CD4-positive, alpha-beta T cell treated with Interleukin-15 for 4 hours (primary cell): Measurements from ENCODE around the gene MICAL3.
"Not testable (repeated sequence)": the region's sequence is repeated elsewhere in the genome, so short reads cannot be mapped to it uniquely, and the experiment has no call there.

Experiments used
- DNase-seq: peaks from one replicate; pipeline ENCODE4 v3.0.0-alpha.2; 2020; ENCODE audit warnings: low spot score

The MICAL3 gene

DNA sequence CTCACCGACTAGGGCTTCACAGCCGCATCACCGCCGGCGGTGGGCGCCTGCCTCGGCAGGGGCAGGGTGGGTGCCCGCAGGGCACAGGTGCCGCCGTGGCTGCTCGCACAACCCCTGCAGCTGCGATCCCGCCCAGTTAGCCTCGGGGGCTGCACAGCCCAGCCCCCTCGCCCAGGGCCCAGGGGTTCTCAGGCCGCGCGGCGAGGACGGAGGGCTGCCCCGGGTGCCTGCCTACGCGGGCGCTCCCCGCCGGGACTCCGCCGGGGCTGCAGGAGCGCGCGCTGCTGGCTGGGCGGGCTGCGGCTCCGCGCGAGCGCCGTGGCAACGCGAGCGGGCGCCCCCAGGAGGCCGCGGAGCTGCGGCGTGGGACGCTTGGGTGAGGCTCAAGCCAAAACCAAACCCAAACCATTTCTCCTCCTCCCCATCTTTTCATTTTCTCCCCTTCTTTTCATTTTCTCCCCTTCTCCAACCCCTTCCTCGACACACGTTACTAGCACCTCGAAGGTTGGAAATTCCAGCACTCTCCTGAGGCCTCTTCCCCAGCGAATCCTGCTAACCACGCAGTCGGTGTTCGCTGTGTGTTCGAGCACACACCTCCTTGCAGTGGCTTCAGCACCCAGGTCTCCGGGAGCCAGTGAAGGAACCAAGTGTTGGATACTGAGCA, at the start of gene MICAL3:
TSS of gene MICAL3 (minus strand) at position 286 of the 664 bp plus-strand sequence. CDS start 117,749 bp downstream, outside the sequence.
- DNase-seq = peak; percentile 50

DNA sequence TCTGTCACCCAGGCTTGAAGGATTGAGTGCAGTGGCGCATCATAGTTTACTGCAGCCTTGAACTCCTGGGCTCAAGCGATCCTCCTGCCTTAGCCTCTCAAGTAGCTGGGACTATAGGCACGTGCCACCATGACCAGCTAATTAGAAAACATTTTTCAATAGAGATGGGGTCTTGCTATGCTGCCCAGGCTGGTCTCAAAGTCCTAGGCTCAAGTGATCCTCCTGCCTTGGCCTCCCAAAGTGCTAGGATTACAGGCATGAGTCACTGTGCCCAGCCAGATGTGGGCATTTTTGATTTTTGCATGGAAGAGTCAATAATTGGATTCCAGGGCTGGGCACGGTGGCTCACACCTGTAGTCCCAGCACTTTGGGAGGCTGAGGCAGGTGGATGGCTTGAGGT, 49.6 kb upstream of the MICAL3 start:
- not testable (repeated sequence) for DNase-seq

DNA sequence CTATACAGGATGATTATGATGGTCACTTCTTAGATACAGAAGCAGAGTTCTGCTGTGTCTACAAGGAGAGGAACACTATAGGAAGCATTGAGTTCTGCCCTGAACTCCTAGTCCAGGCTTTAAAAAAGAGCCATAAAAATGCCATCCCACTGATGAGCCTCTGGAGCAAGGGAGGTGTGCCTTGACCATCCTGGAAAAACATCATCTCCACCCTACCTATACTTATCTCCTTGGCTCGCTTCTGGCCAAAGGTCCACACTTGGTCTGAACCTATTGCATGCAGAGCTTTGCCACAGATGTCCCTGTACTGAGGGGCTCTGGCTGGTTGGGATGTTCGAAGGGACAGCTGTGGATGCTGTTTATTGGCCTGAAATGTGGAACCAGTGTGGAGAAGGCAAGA, 49.1 kb upstream of the MICAL3 start:
- DNase-seq = no peak

GRCh38 chr22:18071968-18072310, 47.6 kb upstream of the MICAL3 start:
- no peak for DNase-seq

DNA sequence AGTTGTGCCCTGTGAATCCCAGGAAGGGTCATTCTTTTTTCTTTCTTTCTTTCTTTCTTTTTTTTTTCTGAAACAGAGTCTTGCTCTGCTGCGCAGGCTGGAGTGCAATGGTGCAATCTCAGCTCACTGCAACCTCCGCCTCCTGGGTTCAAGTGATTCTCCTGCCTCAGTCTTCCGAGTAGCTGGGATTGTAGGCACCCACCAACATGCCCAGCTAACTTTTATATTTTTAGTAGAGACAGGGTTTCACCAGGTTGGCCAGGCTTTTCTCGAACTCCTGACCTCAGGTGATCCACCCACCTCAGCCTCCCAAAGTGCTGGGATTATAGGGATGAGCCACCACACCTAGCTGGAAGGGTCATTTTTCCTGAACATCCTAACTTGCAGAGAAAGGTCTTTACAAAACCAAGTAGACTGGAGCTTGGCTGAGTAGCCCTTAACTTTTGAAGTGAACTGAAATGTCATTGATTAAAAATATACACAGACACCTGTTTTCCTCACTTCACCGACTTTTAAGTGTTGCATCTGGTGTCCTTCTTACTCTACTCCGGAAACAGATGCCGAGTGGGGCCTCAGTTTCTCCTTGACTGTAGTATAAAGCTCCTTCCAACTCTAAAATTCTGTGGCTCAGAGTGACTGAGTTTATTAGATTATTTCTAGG, 47.1 kb upstream of the MICAL3 start:
- not testable (repeated sequence) for DNase-seq

DNA sequence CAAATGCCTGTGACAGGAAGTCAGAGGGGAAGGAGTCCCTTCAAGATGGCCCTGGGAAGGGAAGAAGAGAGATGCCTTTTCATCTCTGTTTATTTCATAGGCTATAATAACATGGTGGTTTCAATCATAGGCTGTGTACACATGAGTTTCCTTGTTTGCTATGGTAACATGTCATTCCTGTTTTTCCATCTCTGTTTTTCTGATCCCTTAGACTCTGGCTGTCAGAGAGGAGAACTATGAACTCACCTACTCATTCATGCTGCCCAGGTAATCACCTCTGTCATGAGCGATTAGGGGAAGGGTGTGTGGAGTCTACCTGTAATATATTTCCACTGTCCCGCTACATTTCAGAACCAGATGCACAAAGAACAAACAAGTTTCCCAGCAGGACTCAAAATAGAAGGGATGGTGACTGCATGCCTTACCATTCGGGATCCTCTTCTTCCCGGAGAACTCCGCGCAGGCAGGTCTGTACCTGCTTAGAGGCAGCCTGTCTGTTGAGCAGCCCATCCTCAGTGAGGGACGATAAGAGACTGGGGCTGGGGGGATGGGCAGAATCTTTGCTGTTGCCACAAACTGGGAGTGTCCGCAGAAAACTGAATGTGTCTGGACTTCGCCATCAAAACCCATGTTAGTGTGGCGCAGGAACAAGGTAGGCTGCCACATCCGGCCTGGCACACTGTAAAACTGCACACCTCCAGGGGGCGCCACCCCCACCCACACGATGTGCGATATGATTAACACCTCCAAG, 46.4 kb upstream of the MICAL3 start:
- no peak for DNase-seq

DNA sequence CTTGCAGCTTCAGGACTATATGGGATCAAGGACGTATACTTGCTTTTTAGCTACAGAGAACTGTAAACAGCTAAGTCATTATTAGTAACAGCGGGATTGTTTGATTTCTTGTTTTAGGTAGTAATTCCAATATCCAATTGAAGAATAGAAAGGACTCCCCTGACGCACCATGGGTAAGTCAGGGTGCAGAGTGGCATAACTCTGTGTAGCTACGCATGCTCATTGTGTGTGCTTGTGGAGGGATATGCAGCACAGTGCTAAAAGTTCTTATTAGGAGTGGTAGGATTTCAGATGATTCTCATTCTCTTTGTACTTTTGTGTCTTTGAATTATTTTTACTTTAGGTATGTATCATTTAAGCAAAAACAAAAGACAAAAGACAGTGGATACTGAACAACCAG, 45.7 kb upstream of the MICAL3 start:
- DNase-seq = no peak

DNA sequence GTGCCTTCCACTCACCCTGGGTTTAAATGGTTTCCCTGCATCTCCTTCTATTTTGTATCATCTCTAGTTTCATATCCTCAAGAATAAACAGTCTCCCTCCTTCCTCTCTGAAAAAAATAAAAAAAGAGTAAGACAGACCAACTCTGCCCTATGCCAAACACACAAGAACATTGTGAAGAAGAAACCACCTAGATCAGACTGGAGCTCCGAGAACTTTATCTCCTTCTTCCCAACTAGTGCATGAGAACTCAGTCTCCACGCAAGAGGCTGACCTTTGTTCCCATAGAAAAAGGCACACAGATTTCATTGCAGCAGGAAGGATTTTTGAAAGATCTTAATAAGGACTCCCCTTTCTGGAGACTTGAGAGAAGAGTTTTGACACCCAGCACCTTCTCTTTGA, 44.7 kb upstream of the MICAL3 start:
- no peak for DNase-seq

DNA sequence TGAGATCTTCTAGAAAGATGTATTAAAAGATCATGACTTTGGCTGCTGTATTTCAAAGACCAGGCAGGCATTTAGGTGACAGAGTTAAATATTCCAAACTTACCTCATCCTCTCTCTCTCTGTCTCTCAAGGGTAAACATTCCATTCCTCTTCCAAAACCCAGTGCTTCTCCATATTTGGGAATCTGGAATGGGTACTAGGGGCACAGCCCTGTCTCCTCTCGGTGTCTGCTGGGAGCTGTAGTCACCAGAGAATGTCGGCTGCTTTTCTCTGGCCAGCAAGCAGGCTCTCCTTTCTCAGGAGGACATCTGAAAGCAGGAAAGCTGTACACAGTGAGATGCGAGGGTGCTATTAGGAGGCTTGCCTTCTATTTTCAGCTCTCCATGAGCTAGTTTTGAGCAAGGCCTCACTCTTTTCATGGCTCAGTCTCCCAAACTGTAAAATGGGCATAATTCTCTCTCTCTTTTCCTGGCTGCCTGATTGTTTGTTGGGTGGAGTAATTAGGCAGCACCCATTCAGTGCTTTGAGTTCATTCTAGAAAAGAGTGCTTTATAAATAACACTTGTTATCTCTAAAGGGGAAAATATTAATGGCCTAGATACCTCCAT, 44.1 kb upstream of the MICAL3 start:
- no peak for DNase-seq

- DNase-seq = no peak
These were observed 43.4 kb upstream of the MICAL3 start for GRCh38 chr22:18067548-18068341.

DNA sequence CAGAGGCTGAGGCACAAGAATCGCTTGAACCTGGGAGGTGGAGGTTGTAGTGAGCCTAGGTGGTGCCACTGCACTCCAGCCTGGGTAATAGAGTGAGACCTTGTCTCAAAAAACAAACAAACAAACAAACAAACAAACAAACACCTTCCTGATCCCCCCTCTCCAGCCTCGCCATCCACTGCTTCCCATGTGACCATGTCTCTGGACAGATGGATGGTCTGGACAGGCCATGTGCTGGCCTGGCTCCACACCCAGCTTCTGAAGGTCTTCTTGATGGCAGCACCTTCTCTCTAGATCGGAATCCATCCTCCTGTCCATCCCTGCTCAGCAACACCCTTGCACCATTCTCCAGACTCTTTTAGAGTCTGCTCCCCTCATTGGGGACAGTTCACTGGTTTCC, 42.8 kb upstream of the MICAL3 start:
- no peak for DNase-seq

DNA sequence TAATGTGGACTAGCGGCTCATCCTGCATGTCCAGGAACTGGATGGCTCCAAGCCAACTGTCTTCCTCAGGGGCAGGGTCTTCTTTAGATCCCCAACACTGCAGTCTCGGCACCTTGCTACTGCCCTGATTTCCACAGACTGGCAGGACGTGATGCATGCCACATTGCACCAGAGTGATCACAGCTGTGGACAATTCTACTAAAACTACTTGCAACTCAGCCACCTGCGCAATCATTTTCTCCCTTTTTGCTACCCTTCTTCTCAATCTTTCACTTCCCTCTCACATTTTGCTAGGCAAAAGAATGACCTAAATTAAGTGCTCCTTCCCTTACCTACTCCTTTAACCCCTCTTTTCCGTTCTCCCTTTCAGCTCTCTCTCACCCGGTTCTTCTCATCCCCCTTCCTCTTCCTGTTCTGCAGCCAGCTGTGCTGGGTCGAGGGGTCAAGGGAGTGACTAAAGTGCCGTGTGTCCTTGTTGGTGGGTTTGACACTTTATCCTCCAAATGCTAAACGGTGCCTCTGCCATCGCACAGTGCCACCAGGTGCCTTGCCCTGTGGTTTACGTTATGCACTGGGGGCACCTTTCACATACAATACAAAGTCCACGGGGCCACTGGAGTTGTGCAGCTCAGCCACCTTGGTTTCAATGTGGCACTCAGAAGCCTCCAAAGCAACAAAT, 42.0 kb upstream of the MICAL3 start:
- no peak for DNase-seq

DNA sequence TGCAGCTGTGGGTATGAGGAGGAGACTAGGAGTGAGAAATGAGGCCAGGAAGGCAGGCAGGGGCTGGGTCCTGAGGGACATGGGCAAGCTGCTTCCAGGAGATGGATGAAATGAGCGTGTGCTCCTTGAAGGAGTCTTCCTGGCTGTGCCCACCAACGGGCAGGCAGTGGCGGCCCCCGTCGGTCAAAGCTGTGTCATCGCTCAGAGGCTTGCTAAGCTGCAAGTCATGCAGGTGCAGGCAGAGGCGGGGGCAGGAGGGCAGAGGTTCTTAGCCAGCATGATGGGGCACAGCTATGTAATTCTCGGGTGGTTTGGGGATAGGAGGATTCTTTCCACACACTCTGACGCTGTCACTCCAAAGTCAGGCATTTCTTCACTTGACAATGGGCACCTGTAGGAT, 40.9 kb upstream of the MICAL3 start:
- no peak for DNase-seq

- DNase-seq = no peak
These were observed 40.3 kb upstream of the MICAL3 start for GRCh38 chr22:18064636-18065035.

DNA sequence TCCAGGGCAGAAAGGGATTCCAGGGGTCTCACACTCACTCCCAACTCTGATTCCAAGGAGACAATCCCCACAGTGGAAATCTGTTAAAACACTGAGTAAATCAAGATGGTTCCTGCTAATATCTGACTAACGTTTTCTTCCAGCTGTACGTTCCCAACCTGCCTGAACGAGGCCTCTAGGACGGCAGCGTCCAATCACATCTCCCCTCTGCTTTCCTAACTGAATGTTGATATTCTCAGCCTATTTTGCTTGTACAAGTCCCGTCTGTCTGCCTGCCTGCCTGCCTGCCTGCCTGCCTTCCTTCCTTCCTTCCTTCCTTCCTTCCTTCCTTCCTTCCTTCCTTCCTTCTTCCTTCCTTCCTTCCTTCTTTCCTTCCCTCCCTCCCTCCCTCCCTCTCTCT, 39.4 kb upstream of the MICAL3 start:
- DNase-seq = not testable (repeated sequence)

DNA sequence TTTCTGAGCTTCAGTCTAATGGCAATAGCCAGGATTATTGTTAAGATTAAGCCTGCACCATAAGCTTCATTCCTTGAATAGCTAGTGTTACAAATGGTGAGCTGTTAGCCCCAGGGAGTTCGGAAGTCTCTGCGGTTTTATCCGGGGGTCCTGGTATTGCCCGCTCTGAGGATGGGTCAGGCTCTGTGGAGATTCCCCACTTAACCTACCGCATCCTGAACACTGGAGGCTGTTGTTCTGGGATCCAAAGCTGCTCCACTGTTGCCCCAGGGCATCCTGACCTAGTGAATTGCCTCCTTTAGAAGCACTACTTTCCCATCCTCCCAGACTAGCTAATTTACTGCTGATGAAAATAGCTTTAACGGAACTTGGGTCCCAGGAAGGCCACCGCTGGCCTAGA, 38.9 kb upstream of the MICAL3 start:
- DNase-seq = no peak

- no peak for DNase-seq
These were observed 38.1 kb upstream of the MICAL3 start for GRCh38 chr22:18062421-18062820.

DNA sequence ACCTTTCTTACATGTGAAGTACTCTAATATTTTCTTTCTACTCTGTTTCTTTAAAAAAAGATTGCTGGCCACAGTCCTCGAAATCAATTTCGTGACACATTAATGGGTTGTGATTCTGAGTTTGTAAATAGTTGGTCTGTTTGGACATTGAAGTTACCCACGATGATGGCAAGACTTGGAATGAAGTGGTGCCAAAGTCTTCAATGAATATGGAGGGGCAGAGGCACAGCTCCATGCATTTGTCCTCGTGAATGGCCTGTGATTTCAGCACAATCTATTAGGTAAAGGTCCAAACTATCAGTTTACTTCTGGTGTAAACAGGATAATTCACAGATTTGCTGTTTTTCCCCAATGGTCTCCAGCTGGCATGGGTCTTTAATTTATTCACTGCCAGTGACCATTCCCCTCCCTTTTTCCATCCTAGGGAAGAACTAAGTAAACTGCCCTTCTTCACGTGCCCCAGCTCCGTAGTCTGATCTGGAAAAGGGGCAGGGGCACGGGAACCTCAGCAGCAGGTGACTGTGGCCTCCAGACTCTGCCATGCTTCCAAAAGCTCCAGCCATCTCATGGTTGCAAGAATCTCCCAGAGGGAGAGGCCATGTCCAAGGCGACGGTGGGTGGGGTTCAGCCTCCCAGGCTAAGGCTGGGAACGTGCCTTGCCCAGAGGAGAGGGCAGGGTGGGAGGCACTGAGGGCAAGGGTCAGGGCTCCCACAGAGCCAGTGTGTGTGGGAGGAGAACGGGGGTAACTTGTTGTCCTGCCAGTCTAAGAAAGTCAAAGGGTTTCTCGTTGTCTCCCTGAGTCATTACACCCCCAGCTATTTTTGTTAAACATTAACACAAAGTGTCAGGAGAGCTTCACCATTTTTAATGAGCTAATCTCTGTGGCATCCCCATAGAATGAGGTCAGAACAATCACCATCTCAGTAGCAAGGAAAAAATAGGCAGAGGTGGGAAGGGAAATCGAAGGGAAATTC, 36.6 kb upstream of the MICAL3 start:
- no peak for DNase-seq

DNA sequence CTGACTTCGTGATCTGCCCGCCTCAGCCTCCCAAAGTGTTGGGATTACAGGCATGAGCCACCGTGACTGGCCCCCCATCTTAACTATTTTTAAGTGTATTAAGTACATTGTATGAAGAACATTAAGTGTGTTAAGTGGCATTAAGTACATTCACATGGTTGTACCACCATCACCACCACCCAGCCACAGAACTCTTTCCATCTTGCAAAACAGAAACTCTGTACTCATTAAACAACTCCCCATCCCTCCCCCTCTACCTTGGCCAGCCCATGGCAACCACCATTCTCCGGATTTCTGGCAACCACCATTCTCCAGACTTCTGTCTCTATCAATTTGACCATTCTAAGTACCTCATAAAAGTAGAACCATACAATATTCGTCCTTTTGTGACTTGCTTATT, 35.6 kb upstream of the MICAL3 start:
- no peak for DNase-seq

- no peak for DNase-seq
These were observed 35.1 kb upstream of the MICAL3 start for GRCh38 chr22:18059473-18059872.
